Bone marrow (tissue), 2 donors: Measurements from ENCODE around the gene PSMB11.

Source experiments
- DNase-seq, 2 donors: peaks; one replicate each; lab custom pipeline; 2025; lab: John Stamatoyannopoulos, UW

PSMB11 gene

GRCh38 chr14:23044840-23045239 lies 2.8 kb downstream of the PSMB11 start:
- DNase-seq: no peak

GRCh38 chr14:23045419-23046357 lies 3.7 kb downstream of the PSMB11 start:
- DNase-seq: no peak

GRCh38 chr14:23047034-23047634 lies 5.1 kb downstream of the PSMB11 start:
- DNase-seq: no peak

- no peak for DNase-seq
These were observed 6.0 kb downstream of the PSMB11 start for GRCh38 chr14:23047751-23048693.

- DNase-seq: no peak
These were observed 7.0 kb downstream of the PSMB11 start for GRCh38 chr14:23049011-23049410.

GRCh38 chr14:23051141-23052057 lies 9.4 kb downstream of the PSMB11 start:
- DNase-seq: no peak

GRCh38 chr14:23052182-23052623 lies 10.2 kb downstream of the PSMB11 start:
- no peak for DNase-seq

- DNase-seq: no peak
These were observed 10.7 kb downstream of the PSMB11 start for GRCh38 chr14:23052671-23053070.

GRCh38 chr14:23053426-23053825 lies 11.4 kb downstream of the PSMB11 start:
- DNase-seq: no peak

GRCh38 chr14:23054000-23054811 lies 12.2 kb downstream of the PSMB11 start:
- no peak for DNase-seq

GRCh38 chr14:23055147-23055550 lies 13.1 kb downstream of the PSMB11 start:
- DNase-seq: no peak

GRCh38 chr14:23055621-23056144 lies 13.7 kb downstream of the PSMB11 start:
- DNase-seq: no peak

- DNase-seq: no peak
These were observed 14.3 kb downstream of the PSMB11 start for GRCh38 chr14:23056145-23056955.

- DNase-seq: no peak
These were observed 15.1 kb downstream of the PSMB11 start, which contains the start of gene CDH24 for GRCh38 chr14:23056956-23057756. Gene CDH24, minus strand, starts transcription at chr14:23057520. Its CDS starts 1,787 bp downstream, at chr14:23055733.

- no peak for DNase-seq
These were observed 16.0 kb downstream of the PSMB11 start for GRCh38 chr14:23057757-23058653.

- DNase-seq: no peak
These were observed 16.9 kb downstream of the PSMB11 start for GRCh38 chr14:23058654-23059504.
